ENCODE data around the gene IL1B.

DNA sequence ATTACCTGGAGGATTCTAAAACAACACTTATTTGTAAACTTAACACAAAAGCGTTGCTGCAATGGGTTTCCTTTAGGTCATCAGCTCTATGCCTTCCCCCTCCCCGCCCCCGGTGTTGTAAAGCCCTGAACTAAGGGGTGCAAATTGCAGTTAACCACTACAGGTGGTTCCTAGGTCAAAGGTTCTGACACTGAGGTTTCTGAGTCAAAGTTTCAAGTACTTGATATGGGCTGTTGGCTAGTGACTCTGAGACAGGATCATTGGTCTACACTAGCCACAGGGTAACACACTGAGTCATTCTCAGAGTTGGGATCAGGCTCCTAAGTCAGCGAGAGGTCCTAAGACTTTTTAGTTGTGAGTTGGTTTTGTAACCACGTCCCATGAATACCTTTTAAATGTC lies 15.4 kb downstream of the IL1B start:
- TF ChIP-seq, protein P1, sequence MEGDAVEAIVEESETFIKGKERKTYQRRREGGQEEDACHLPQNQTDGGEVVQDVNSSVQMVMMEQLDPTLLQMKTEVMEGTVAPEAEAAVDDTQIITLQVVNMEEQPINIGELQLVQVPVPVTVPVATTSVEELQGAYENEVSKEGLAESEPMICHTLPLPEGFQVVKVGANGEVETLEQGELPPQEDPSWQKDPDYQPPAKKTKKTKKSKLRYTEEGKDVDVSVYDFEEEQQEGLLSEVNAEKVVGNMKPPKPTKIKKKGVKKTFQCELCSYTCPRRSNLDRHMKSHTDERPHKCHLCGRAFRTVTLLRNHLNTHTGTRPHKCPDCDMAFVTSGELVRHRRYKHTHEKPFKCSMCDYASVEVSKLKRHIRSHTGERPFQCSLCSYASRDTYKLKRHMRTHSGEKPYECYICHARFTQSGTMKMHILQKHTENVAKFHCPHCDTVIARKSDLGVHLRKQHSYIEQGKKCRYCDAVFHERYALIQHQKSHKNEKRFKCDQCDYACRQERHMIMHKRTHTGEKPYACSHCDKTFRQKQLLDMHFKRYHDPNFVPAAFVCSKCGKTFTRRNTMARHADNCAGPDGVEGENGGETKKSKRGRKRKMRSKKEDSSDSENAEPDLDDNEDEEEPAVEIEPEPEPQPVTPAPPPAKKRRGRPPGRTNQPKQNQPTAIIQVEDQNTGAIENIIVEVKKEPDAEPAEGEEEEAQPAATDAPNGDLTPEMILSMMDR (conservative IDR thresholded peaks at IDR 0.05) = no peak
- TF ChIP-seq ZFX (IDR thresholded peaks at IDR 0.05) = no peak

All from C4-2B (cell line).